Measurements from ENCODE around the gene AMN. TPM values are rescaled to one million over a fixed set of nuclear protein-coding genes. Genes with fewer than 3 reads are reported as not detected.

The AMN gene
- total RNA-seq, 3 donors from 2014 or later, result 128 to 486 (median 198) TPM

DNA sequence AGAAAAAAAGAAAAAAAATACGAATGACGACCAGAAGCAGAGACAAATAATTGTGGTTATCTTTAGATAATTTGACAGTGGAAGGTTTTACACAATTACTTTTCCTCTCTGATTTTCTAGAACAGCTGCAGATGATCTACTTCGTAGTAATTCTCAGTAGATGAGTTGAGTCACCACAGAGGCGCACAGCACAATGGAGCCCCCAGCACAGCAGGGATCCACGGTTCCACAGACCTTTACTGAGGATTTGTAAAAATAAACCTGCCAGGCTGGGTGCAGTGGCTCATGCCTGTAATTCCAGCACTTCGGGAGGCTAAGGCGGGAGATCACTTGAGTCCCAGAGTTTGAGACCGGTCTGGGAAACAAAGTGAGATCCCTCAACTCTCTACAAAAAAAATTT lies 29.3 kb downstream of the AMN start:
- TF ChIP-seq, protein P1, sequence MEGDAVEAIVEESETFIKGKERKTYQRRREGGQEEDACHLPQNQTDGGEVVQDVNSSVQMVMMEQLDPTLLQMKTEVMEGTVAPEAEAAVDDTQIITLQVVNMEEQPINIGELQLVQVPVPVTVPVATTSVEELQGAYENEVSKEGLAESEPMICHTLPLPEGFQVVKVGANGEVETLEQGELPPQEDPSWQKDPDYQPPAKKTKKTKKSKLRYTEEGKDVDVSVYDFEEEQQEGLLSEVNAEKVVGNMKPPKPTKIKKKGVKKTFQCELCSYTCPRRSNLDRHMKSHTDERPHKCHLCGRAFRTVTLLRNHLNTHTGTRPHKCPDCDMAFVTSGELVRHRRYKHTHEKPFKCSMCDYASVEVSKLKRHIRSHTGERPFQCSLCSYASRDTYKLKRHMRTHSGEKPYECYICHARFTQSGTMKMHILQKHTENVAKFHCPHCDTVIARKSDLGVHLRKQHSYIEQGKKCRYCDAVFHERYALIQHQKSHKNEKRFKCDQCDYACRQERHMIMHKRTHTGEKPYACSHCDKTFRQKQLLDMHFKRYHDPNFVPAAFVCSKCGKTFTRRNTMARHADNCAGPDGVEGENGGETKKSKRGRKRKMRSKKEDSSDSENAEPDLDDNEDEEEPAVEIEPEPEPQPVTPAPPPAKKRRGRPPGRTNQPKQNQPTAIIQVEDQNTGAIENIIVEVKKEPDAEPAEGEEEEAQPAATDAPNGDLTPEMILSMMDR (IDR thresholded peaks at IDR 0.05), result no peak
- H3K4me1 ChIP-seq (ENCODE audit: low read depth), result peaks cover 4% of the 10 kb centered on the region
- DNase-seq, result peak in 1 of 3 donors; percentile 1
- intact Hi-C loops (cut with DNase I, micrococcal nuclease), result no loop called here
- ATAC-seq, result no peak
- H3K36me3 ChIP-seq (ENCODE audit: low read depth), result peaks cover 19% of the 10 kb centered on the region
- H3K9me3 ChIP-seq, result no peaks in the 10 kb centered on the region
- H3K4me3 ChIP-seq, result no peak overlapping the region

DNA sequence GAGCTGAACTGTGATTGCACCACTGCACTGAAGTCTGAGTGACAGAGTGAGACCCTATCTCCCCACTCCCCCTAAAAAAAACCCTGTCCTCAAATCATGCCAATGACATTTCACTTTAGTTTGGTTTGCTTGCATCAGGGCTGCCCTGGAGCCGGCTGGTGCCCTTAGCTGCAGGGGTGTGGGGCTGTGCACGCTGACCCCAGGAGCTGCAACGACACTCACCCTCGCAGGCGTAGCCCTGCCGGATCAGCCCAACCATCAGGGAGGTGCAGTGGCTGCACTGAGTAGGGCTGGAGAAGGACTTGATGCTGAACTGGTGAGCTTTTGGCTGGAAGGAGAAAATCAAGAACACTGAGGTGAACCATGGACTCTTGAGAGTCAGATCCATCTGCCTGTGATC lies 29.8 kb downstream of the AMN start:
- peaks cover 4% of the 10 kb centered on the region for H3K4me1 ChIP-seq (ENCODE audit: low read depth)
- DNase-seq, result peak in 1 of 3 donors; percentile 22
- H3K36me3 ChIP-seq (ENCODE audit: low read depth), result peaks cover 19% of the 10 kb centered on the region
- TF ChIP-seq, protein P1 (IDR thresholded peaks at IDR 0.05), result no peak
- H3K9me3 ChIP-seq, result no peaks in the 10 kb centered on the region
- no peak for ATAC-seq
- intact Hi-C loops (cut with DNase I, micrococcal nuclease), result no loop called here
- no peak overlapping the region for H3K4me3 ChIP-seq

DNA sequence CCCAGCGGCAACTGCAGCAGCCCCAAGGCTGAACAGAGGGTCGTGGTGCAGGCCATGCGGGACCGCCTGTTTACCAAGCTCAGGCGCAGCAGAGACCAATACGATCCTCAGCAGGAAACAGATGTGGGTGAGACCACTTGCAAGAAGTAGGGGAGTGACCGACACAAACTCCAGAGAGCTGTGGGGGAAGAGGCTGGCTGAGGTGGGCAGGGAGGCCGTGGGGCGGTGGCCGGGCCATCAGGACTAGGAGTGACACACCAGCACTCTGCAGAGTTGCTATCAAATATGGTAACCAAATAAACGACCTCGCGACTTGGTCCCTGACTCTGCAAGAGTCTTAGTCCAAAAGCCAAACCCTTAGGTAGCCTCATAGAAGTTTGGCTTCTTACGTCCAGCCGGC lies 30.6 kb downstream of the AMN start:
- Histone ChIP-seq H3K4me1 (ENCODE audit: low read depth) (peaks cover 4% of the 10 kb centered on the region), H3K4me3 (no peak overlapping the region), H3K9me3 (no peaks in the 10 kb centered on the region), H3K36me3 (ENCODE audit: low read depth) (peaks cover 23% of the 10 kb centered on the region)
- ATAC-seq, result no peak
- TF ChIP-seq, protein P1 (IDR thresholded peaks at IDR 0.05), result no peak
- DNase-seq, result peak in 1 of 3 donors; percentile 26
- intact Hi-C loops (cut with DNase I, micrococcal nuclease), result no loop called here

DNA sequence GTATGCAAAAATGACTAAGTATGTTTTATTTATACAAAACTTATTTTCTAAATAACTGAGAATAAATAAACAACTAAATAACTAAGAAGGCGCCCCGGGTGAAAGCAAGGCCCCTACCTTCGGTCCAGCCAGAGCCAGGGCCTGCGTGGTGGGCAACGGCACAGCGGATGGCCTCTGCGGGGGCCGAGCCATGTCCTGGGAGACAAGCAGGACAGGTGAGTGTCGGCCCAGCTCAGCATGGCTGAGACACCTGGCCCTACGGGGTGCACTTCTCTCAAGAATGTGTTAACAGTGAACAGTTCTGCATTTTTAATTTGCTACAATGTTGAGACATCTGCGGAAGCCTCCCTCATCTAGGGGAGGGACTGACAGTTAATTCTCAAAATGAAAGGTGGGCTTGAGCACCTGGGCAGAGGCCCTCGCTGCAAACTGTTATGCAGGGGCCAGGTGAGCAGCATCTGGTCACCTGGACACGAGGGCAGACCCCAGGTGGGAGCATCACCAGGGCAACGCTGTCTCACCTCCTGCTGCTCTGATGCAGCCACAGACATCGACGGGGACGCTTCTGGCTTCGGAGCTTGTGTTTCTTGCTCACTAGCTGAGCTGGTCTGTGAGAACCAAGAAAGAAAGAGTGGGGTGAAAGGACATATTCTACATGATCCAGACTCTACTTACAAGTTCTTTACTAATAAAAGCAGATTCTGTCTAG lies 31.8 kb downstream of the AMN start:
- DNase-seq, result peak in 1 of 3 donors; percentile 29
- Histone ChIP-seq H3K9me3 (no peaks in the 10 kb centered on the region), H3K36me3 (ENCODE audit: low read depth) (peaks cover 19% of the 10 kb centered on the region), H3K4me3 (no peak overlapping the region), H3K4me1 (ENCODE audit: low read depth) (no peaks in the 10 kb centered on the region)
- no peak for ATAC-seq
- TF ChIP-seq, protein P1 (IDR thresholded peaks at IDR 0.05), result no peak
- intact Hi-C loops (cut with DNase I, micrococcal nuclease), result no loop called here

DNA sequence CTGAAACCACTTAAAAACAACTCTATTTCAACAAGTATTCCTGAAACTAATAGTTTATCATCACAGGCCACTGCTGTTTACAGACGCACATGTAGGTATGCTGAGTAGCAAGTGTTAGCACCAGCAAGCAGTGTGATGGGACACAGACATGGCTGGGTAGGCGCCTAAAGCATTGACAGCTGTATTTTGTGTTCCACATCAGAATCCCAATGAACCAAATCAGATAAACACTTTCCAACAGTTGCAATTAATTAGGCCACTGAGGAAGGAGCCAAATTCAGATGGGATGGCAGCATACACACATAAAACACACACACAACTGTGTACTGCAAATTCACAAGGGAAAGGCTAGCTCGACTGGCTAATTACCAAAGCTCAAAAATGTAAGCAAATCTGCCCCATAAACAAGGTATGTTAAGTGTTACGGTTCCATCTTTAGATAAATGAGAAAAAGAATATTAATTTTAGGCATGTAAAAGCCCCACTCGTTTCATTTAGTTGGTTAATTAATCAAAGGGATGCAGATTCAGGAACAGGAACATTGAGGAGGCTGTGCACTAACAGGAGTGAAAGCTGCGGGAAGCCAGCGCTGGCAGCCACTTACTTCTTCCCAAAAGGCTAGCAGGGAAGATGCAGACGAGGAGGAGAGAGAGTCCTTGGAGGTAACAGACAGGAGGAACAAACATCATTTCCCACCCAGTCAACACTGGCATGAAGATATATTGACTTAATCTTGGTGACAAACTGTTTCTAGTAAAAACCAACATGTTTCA lies 33.4 kb downstream of the AMN start:
- Histone ChIP-seq H3K4me1 (ENCODE audit: low read depth) (no peaks in the 10 kb centered on the region), H3K36me3 (ENCODE audit: low read depth) (peaks cover 15% of the 10 kb centered on the region), H3K4me3 (no peak overlapping the region), H3K9me3 (no peaks in the 10 kb centered on the region)
- intact Hi-C loops (cut with DNase I, micrococcal nuclease), result no loop called here
- TF ChIP-seq, protein P1 (IDR thresholded peaks at IDR 0.05), result no peak
- no peak for ATAC-seq
- no peak for DNase-seq
